ENCODE results near the gene HTR3C.
"Not testable (repeated sequence)": the region's sequence is repeated elsewhere in the genome, so short reads cannot be mapped to it uniquely, and the experiment has no call there.

HTR3C gene, protein sequence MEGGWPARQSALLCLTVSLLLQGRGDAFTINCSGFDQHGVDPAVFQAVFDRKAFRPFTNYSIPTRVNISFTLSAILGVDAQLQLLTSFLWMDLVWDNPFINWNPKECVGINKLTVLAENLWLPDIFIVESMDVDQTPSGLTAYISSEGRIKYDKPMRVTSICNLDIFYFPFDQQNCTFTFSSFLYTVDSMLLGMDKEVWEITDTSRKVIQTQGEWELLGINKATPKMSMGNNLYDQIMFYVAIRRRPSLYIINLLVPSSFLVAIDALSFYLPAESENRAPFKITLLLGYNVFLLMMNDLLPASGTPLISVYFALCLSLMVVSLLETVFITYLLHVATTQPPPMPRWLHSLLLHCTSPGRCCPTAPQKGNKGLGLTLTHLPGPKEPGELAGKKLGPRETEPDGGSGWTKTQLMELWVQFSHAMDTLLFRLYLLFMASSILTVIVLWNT

DNA sequence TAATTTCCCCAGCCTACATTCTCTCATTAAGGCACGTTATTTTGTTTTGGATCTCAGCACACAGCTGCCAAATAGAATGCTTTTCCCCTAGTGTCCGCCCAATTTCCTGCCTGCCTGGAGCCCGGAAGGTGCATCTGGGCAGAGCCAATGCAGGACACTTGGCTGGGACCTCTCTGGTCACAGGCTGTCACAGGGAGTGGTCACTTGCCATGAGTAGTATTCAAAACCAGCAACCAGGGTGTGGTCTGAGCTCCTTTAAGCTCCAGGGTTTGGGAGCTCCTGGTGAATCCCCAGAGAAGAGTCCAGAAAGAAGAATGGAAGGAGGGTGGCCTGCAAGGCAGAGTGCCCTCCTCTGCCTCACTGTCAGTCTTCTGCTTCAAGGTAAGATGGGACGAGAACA, at the start of gene HTR3C:
HTR3C (plus strand) TSS at position 281 of the 400 bp plus-strand sequence; CDS start at position 315, 34 bp downstream.
- DNase-seq, result no peak

DNA sequence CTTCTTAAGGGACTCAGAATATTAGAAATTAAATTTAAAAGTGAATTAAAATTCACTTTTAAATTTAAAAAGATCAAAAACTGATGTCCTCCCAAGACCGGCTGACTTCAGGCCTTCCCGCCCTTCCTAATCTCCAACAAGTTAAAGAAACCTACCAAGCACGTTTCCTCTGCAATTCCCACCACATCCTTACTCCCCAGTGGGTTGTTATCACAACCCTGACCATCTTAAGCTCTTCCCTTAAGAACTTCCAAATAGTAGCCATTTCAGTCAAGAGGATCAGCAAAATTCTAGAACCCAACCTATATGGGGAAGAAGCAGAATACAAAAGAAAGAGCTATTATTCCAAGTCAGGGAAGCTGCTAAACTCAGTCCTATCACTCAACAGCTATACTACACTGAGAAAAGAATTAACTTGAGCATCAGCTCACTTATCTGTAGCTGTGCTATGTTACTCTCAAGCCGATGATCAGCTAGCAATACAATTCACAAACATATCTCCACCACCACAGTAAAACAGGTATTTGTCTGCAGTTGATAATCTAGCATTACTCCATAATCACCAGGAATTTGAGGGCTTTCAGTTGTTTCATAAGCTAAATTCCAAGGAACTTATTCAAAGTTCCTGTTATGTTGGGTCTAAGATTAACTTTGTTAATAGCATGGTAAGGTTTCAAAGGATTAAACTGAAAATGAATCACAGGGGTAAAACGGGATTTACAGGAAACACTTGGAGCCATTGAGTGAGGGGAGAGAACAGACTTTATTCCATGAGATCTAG, 49.5 kb upstream of the HTR3C start:
- no peak for DNase-seq

DNA sequence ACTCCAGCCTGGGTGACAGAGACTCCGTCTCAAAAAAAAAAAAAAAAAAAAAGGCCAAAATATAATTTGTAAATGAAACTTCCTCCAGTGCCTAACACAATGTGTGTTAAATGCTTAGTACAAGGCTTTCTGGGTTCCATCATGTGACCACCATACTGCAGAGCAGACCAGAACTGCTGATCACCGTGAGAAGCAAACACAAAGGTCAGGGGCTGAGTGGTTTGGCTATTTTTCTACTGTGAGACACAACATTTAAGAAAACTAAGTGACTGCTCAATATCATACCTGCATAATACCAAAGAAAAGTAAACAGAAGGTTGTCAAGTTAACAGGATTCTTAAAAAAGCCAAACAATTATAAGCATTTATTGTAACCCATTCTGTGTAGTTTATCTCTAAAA, 48.4 kb upstream of the HTR3C start:
- DNase-seq, result no peak

DNA sequence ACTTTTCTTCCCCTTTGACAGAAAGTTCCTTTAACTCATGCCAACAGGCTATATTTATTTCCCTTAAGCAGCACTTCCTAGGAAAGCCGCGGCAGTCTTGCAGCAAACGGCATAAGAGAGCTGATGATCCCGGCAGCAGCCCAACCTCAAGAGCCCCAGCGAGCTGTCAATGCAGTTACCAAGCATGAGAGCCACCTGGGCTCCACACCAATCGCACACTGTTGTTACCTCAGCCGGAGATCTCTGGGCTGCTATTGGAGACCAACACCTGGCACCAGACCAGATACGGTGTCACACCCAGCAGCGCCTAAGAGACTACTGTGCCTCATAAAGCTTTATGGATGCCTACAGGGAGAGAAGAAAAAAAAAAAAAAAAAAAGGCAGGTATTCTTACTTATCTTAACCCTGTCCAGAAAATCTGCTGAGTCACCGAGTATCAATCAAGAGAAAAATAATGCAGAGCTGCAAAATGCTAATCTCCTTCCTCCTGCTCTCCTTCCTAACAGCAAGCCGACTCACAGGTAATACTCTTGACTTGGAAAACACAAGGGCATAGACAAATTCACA, 46.8 kb upstream of the HTR3C start:
- peak in 1 of 2 donors; percentile 23 for DNase-seq

DNA sequence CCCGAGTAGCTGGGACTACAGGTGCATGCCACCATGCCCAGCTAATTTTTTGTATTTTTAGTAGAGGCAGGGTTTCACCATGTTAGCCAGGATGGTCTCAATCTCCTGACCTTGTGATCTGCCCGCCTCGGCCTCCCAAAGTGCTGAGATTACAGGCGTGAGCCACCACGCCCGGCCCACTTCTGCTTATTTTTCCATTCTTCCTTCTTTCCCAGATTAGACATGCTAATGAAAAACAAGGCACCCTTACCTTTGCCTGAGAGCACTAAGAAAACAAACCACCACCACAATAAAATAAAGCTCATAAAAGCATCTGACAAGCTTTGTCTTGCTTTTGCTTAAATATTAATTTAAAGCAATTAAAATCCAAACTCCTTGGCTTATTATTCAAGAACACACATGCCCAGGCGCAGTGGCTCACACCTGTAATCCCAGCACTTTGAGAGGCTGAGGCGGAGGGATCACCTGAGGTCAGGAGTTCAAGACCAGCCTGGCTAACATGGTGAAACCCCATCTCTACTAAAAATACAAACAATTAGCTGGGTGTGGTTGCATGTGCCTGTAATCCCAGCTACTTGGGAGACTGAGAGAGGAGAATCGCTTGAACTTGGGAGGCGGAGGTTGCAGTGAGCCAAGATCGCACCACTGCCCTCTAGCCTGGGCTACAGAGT, 45.6 kb upstream of the HTR3C start:
- not testable (repeated sequence) for DNase-seq

DNA sequence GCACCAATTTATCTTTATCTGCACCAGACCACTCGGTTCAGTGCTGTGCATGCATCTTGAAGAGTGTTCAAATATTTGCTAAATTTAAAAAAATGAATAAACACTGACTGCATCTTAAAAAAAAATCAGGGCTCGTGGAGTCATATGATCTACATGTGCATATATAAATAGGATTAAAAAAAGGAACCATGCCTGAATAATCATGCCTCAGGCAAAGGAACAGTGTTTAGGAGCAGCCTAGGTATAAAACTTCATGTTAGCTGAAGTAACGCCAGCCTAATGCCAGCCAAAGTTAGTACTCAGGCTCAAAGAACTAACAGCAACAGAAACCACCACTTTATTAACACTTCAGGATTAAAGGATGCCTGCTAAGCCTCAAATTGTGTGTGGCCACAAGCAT, 44.7 kb upstream of the HTR3C start:
- DNase-seq, result no peak

DNA sequence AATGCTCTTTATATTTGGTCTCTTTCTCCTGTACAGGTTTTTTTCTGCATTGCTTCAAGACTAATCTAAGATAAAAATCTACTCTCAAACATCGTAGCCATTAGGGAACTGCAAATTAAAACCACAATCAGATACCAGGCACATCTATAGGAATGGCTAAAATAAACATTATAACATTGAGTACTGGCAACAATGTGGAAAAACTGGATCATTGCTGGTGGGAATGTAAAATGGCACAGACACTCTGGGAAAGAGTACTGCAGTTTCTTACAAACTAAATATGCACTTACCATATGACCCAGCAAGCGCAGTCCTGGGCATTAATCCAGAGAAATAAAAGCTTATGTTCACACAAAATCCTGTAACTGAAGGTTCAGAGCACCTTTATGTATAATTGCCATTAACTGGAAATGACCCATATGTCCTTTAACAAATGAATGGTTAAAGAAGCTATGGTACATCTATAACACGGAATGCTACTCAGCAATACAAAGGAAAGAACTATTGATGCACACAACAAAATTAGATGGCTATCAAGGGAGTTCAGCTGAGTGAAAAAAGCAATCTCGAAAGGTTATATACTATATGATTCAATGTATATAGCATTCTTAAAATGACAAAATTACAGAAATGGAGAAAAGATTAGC, 41.5 kb upstream of the HTR3C start:
- no peak for DNase-seq

DNA sequence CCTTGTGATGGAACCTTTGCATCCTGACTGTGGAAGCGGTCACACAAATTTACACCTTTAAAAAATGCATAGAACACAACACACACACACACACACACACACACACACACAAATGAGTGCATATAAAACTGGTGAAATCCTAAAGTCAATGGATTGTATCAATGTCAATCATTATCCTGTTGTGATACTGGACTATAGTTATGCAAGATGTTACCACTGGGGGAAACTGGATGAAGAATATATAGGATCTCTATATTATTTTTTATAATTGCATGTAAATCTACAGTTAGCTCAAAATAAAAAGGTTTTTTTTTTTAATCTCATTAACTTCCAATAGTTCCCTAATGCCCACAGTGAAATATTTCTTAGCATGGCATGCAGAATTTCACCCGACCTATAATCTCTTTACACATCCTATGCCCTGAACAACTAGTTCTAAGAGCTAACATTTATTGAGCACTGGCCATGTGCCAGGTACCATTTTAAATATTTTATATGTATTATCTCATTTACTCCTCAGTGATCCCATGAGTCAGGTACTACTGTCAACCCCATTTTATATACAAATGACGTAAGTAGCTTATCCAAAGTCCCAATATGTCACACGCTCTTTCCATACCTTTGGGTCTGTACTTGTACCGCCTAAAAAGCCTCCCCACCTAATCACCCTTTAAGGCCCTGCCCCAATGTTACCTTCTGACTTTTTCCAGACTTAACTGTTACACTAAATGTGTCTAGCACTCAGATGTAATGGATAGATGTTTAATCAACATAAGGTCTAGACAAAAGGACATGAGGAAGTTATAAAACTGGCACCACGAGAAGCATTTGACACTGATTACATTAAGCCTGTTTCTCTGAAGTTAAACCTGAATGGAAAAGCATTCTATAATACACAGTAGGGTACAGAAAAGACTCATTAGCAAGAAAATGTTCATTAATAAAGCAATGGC, 40.6 kb upstream of the HTR3C start:
- no peak for DNase-seq

DNA sequence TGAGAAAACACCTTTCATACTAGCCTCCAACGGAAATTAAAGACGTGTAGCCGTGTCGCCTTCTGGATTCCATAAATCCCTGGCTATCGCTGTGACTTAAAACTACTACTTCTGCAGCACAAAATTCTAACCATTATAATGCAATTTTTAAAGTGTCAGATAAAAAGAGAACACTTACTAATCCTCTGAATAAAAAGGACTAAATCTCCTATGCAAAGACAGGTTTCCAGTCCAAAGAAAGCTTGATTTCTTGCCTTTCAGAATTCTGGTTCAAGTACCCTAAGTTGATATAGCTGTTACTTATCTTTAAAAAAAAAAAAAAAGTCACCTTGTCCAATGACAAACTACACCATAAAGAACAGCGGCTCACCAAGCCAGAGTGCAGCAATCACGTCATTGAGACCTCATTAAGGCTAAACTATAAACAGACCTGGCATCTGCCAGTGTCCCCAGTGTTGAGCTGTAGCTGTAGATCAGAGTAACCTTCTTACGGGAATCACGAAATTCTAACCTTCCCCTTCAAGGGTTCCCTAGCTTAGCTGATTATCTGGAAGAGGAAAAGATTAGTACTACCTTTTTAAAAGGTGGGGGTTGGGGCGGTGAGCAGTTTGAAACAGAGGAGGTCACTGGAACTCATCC, 37.3 kb upstream of the HTR3C start:
- no peak for DNase-seq

DNA sequence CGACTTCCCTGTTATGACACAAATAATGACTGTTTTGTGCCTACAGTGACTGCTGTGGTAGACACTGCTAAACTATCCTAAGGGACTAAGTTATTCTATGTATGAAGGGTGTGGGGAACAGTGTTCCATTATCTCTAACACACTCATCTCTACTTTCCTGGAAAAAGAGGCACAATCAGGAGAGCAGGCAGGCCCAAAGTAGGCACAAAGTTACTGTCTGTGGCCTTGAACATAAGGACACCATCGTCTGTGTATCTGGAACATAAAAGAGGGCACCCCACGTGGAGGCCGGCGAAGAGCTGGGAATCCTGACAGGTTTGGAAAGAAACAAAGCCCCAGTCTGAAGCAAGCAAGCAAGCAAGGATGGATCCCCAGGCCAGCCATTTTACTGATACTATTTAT, 36.7 kb upstream of the HTR3C start:
- no peak for DNase-seq

DNA sequence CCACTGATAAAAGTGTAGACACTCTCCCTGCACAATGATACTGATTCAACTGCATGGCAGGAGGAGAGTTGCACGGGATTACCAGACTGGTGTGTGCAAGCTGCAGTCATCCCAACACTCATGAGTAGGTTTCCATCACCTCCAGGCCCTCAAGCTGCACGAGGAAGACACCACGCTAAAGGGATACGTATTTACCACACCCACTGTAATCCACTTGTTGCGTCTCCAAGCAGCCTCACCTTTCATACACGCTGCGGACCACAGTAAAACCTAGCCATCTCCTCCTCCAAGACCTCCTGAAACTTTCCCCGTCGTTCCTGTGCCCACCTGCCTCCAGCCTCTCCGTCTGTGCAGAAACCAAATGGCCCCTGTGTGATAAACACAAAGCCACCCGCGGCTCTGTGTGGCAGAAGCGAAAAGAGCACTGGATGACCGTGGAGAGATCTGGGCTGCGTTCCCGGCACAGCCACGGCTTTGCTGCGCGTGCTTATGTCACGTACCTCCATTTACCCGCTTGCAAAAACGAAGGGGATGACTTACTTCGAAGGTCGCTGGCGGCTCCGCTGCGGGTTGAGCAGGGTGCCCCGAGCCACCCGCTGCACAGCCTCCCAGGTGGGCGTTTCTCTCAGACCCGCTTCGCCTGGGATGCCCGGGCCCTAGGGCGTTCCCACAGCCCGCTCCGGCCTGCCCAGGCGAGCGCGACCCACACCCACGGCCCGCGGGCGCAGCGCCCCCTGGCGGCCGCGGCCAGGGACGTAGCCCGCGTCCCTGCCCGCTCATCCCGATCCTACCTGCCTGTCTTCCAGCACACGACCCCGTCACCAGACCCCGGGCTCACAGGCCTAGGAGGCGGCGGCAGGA, 35.8 kb upstream of the HTR3C start:
- peak; percentile 50 to 55 for DNase-seq

DNA sequence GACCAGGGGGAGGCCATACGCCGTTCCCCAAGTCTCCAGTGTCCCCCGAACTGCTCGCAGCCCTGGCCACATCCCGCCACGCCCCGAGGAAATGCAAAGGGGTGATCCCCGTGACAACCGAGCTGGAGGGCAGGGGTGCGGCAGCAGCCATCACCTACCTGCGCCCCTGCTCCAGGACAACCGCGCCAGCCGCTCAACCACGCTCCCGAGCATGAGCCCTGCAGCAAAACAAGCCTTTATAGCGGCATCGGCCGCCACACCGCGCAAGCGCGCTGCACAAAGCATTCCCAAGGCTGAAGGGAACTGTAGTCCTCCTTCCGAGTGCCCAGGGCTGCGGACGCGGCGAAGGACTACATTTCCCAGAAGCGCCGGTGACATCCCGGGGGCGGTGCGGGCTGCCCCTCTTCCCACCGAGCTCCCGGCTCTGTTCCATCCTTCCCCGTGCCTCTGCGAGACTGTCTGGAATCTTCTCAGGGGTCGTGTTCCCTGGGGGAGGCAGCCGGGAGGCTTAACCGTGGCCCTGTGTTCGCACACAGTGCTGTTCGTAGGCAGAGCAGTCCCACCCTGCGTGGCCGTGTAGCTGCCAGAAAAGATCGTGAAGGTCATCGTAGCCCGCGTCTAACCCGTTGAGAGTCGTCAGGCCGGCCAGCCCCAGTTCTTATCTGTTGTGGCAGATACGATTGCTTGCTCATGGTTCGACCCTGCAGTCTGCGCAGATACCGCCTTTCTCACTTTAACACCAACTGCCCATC, 35.0 kb upstream of the HTR3C start, which contains the start of gene ABCC5:
ABCC5 (minus strand) TSS at position 213 of the 752 bp plus-strand sequence. CDS start 3,492 bp downstream, outside the sequence.
- peak; percentile 87 to 89 for DNase-seq

DNA sequence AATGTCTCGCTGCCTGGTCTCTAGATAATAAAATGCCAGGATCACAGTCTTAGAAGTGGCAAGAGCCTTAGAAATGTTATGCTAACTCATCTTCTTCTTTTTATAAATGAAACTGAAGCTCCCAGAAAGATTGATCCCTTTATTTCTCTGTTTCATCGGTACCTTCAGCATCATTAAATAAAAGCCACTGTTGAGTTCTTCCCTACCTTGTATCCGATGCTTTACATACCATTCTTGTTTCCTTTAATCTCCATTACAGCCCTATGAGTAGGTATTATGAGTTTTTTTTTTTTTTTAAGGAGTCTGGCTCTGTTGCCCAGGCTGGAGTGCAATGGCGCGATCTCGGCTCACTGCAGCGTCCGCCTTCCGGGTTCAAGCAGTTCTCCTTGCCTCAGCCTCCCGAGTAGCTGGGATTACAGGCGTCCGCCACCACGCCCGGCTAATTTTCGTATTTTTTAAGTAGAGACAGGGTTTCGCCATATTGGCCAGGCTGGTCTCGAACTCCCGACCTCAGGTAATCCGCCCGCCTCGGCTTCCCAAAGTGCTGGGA, 34.3 kb upstream of the HTR3C start:
- DNase-seq, result no peak

DNA sequence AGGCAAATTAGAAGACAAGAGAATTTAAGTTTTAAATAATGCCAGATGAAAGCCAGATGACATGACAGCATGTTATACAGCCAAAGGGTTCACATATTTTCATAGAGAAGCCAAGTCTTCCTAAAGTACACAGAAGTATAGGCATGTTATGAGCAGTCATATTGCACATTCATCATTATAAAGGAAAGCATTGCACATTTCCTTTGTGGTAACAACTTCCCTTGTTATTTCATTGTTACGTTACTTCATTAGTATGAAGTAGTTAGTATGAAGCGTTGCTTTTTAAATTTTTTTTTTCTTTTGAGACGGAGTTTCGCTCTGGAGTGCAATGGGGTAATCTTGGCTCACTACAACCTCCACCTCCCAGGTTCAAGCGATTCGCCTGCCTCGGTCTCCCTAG, 30.5 kb upstream of the HTR3C start:
- DNase-seq, result no peak

DNA sequence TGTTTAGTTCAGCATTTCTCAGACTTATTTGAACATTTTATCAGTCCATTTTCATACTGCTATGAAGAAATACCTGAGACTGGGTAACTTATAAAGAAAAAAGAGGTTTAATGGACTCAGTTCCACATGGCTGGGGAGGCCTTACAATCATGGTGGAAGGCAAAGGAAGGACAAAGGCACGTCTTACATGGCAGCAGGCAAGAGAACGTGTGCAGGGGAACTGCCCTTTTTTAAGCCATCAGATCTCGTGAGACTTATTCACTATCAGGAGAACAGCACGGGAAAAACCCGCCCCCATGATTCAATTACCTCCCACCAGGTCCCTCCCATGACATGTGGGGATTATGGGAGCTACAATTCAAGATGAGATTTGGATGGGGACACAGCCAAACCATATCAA, 27.6 kb upstream of the HTR3C start:
- DNase-seq, result not testable (repeated sequence)

DNA sequence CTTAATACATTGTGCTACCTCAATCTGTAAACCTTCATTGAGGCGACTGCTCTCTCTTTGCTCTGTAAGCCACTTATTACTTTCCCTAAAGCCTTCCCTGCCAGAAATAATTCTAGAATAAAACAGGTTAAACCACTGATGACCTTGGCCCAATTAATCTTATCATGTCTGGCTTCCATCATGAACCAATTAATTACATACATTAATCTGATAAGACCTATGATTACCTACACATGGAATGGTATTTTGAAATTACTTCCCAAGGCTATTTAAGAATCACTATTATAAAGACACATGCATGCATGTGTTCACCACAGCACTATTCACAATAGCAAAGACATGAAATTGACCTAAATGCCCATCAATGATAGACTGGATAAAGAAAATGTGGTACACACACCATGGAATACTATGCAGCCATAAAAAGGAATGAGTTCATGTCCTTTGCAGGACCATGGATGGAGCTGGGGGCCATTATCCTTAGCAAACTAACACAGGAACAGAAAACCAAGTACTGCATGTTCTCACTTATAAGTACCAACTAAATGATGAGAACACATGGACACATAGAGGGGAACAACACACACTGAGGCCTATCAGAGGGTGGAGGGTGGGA, 24.5 kb upstream of the HTR3C start:
- not testable (repeated sequence) for DNase-seq

DNA sequence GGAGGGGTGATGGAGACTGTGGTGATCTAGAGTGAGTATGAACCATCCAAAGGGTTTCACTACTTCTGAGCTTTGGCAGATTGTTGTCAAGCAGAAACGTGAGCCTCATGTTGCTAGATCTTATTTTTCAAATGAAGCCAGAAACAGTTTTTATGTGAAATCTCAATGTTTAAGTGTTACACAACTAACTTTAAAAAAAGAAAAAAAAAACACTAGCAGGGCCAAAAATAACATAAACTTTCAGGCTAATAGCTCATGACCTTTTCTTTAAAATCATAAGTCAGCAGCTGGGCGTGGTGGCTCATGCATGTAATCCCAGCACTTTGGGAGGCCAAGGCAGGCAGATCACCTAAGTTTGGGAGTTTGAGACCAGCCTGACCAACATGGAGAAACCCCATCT, 23.4 kb upstream of the HTR3C start:
- DNase-seq, result no peak

DNA sequence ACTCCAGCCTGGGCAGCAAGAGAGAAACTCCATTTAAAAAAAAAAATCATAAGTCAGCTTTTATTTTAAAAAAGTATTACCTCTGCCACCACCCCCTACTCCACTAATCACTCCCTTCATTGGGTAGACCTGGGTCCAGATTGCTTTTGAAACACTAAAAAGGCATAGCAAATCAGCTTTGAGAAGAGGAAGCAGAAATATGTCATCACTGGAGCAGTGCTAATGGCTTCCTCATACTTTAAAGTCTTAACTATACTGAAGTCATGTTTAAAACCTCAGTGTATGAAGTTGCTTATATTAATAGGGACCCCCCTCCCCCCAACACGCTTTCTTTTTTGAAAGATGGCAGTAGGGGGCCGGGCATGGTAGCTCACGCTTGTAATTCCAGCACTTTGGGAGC, 22.3 kb upstream of the HTR3C start:
- DNase-seq, result no peak
